Measurements from ENCODE around the gene ATP2B2.

The ATP2B2 gene

GRCh38 chr3:10423171-10423882 lies 82.1 kb downstream of the ATP2B2 start:
- no peak for DNase-seq

GRCh38 chr3:10421996-10422395 lies 83.4 kb downstream of the ATP2B2 start:
- no peak for DNase-seq

- no peak for DNase-seq
These were observed 84.5 kb downstream of the ATP2B2 start for GRCh38 chr3:10420745-10421475.

- no peak for DNase-seq
These were observed 85.7 kb downstream of the ATP2B2 start for GRCh38 chr3:10419637-10420232.

GRCh38 chr3:10417847-10418246 lies 87.5 kb downstream of the ATP2B2 start:
- DNase-seq: peak in 1 of 2 experiments; percentile 28

GRCh38 chr3:10416730-10417300 lies 88.6 kb downstream of the ATP2B2 start:
- DNase-seq: no peak

GRCh38 chr3:10413041-10413440 lies 92.3 kb downstream of the ATP2B2 start:
- no peak for DNase-seq

- DNase-seq: no peak
These were observed 93.6 kb downstream of the ATP2B2 start for GRCh38 chr3:10411598-10412332.

- DNase-seq: no peak
These were observed 94.9 kb downstream of the ATP2B2 start for GRCh38 chr3:10410383-10411002.

- no peak for DNase-seq
These were observed 96.7 kb downstream of the ATP2B2 start for GRCh38 chr3:10408680-10409079.

- DNase-seq: no peak
These were observed 98.0 kb downstream of the ATP2B2 start for GRCh38 chr3:10407361-10407760.

- DNase-seq: no peak
These were observed 99.0 kb downstream of the ATP2B2 start for GRCh38 chr3:10406414-10406813.

GRCh38 chr3:10405816-10406215 lies 99.6 kb downstream of the ATP2B2 start:
- no peak for DNase-seq

GRCh38 chr3:10404876-10405275 lies 100.5 kb downstream of the ATP2B2 start:
- DNase-seq: no peak

GRCh38 chr3:10404377-10404776 lies 101.0 kb downstream of the ATP2B2 start:
- DNase-seq: no peak

GRCh38 chr3:10401990-10402761 lies 103.2 kb downstream of the ATP2B2 start:
- no peak for DNase-seq

- no peak for DNase-seq
These were observed 104.5 kb downstream of the ATP2B2 start for GRCh38 chr3:10400749-10401495.

GRCh38 chr3:10400050-10400748 lies 105.2 kb downstream of the ATP2B2 start:
- no peak for DNase-seq

GRCh38 chr3:10399634-10400033 lies 105.8 kb downstream of the ATP2B2 start:
- no peak for DNase-seq

- DNase-seq: no peak
These were observed 107.0 kb downstream of the ATP2B2 start for GRCh38 chr3:10398341-10398740.

All from NCI-H526 (cell line).